HL-60/S4 treated with phorbol 12-myristate 13-acetate at 8.2 ng/mL for 4 days and 3 days (cell line): Measurements from ENCODE around the gene ZFAND3.
"Not testable (repeated sequence)": the region's sequence is repeated elsewhere in the genome, so short reads cannot be mapped to it uniquely, and the experiment has no call there.

Experiments
- in situ Hi-C: fragments of 300-500 bp; cut with MboI; formaldehyde crosslinking; loops from 2 replicates; pipeline ENCODE4 v1.15.0; 2022; ENCODE audit warnings: low sequenced_read_pairs

ZFAND3 gene

DNA sequence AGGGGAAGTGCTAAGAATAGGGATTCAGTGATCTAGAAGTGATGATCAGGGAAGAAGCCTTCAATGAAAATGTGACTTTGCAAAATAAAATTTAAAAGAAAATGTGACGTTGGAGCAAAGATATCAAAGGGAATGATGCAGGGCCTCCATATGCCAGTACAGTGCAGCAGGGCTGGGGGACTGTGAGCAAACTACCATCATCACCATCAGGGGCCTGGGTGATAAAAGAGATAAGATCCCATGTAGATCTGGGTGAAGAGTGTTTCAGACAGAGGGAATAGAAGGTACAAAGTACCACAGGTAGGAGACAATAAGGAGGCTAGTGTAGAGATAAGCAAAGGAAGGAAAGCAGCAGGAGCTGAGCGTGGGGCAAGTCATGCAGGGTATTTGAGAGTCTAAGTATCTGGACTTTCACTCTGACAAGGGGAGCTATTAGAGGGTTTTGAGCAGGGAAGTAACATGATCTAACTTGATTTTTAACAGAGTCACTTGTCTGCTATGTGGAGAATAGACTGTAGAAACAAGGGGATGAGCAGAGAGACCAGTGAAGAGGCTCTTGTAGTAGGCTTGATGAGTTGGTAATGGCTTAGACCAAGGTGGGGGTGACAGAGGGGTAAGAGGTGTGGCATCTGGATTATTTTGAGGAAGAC lies 295.6 kb downstream of the ZFAND3 start:
- in situ Hi-C loops, result no loop called here

DNA sequence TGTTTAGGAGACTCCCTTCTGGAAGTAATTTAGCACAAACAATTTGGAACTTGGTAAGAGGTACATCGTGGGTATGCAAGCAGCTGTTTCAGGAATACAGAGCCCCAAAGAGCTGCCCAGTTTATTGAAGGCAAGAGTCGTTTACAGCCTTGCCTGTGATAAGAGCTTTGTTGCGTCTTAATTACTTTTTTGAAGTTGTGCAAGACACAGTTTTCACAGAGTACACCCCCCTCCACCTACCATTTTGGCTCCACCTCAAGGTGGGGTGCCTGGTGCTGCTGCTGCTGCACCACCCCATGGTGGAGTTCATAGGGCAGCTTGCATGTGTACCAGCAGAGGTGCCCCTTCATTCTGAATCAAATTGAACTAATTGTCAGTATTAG lies 296.1 kb downstream of the ZFAND3 start:
- in situ Hi-C loops, result no loop called here

DNA sequence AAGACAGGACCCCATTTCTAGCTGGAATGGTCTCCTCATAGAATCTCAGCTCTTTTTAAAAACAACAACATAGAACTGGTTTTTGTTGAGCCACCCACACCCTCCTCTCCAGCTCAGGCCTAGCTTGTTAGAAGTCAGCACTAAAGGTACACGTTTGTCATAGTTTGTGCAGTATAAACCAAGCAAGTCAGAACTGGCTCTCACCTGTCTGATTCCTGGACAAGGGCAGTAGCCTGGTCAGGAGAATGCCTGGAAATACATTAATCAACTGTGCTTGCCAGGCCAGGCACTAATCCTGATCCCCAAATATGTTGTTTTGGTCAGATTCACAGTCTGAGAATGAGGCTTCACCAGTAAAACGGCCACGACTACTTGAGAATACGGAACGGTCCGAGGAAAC lies 296.7 kb downstream of the ZFAND3 start:
- in situ Hi-C loops, result no loop called here

- in situ Hi-C loops, result no loop called here
Observed at GRCh38 chr6:38117281-38117680, 297.8 kb downstream of the ZFAND3 start.

- in situ Hi-C loops, result no loop called here
Observed at GRCh38 chr6:38118791-38119365, 299.4 kb downstream of the ZFAND3 start.

DNA sequence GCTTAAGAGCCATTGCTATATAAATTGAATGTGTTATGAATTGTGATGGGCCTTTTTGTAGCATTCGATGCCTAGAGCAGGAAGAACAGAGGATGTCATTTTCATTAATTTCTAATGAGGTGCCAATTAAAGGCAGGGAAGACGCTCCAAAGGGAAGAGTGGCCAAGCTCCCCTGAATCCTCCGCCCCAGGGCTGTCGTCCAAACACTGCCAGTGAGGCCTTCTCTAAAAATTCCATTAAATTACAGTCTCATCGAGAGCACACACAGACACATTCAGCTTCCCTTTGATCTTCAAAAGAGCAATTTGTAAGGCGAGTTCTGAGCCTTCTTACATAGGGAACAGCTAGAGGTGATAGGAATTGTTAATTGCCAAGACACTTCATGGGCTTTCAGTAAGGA lies 300.0 kb downstream of the ZFAND3 start:
- in situ Hi-C loops, result no loop called here

DNA sequence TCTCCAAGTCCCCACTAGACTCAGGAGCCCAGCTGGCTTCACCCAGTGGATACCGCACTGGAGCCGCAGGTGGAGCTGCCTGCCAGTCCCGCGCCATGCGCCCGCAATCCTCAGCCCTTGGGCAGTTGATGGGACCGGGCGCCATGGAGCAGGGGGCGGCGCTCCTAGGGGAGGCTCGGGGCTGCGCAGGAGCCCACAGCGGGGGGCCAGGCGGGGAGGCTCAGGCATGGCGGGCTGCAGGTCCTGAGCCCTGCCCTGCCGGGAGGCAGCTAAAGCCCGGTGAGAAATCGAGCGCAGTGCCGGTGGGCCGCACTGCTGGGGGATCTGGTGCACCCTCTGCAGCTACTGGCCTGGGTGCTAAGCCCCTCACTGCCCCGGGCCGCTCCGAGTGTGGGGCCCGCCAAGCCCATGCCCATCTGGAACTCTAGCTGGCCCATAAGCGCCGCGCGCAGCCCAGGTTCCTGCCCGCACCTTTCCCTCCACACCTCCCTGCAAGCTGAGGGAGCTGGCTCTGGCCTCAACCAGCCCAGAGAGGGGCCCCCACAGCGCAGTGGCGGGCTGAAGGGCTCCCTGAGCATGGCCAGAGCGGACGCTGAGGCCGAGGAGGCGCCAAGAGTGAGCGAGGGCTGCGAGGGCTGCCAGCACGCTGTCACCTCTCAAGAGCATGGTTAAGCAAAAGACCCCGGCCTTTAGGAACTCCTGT lies 304.8 kb downstream of the ZFAND3 start:
- in situ Hi-C loops, result not testable (repeated sequence)

GRCh38 chr6:38127284-38127683 lies 307.8 kb downstream of the ZFAND3 start:
- in situ Hi-C loops, result no loop called here

GRCh38 chr6:38131527-38131965 lies 312.0 kb downstream of the ZFAND3 start:
- in situ Hi-C loops, result no loop called here

GRCh38 chr6:38133932-38134703 lies 314.6 kb downstream of the ZFAND3 start:
- in situ Hi-C loops, result no loop called here

GRCh38 chr6:38134704-38135088 lies 315.2 kb downstream of the ZFAND3 start:
- in situ Hi-C loops, result no loop called here

GRCh38 chr6:38136547-38136946 lies 317.0 kb downstream of the ZFAND3 start:
- in situ Hi-C loops, result no loop called here

DNA sequence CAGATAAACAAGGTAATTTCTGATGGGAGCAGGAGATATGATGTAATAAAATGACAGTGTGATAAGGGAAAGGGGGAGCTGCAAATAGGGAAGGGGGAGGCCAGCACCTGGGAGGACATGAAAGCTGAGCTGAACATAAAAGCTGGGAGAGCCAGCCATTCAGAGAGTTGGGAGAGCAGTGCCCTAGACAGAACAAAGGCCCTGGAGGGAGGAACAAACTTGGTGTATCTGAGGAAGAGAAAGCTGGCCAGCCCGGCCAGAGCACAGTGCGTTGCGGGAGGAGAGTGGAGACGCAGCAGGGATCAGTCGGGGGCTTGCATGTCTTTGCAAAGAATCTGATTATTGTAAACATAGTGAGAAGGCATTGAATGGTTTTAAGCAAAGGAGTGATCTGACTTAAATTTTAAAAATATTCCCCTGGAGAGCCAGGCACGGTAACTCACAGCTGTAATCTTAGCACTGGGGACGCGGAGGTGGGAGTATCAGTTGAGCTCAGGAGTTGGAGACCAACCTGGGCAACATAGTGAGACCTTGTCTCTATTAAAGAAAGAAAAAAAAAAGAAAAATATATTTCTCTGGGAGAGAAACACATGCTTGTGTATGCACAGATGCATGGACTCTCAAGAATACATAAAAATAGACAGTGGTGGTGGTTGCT lies 318.2 kb downstream of the ZFAND3 start:
- in situ Hi-C loops, result no loop called here

DNA sequence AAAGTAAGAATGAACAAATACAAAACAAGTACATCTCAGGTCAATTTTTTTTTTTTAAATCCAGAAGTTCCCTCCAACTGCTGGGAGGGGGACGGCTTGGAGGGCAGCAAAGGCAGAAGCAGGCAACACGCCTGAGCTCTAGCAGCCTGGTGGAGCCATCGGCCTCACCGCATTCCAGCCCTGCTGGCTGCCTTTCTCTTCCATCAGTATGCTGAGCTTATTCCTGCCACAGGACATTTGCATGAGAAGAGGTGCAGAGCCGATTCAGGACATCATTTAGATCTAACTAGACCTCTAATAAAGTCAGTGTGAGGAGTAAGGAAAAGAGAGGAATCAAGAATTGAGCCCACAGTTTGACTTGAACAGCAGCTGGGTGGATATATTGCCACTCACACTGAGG lies 318.8 kb downstream of the ZFAND3 start:
- in situ Hi-C loops, result no loop called here

- in situ Hi-C loops, result no loop called here
Observed at GRCh38 chr6:38141085-38141484, 321.6 kb downstream of the ZFAND3 start.

- in situ Hi-C loops, result no loop called here
Observed at GRCh38 chr6:38141716-38142115, 322.2 kb downstream of the ZFAND3 start.

GRCh38 chr6:38142178-38142902 lies 322.8 kb downstream of the ZFAND3 start:
- in situ Hi-C loops, result no loop called here

- in situ Hi-C loops, result no loop called here
Observed at GRCh38 chr6:38143191-38144150, 323.9 kb downstream of the ZFAND3 start.

DNA sequence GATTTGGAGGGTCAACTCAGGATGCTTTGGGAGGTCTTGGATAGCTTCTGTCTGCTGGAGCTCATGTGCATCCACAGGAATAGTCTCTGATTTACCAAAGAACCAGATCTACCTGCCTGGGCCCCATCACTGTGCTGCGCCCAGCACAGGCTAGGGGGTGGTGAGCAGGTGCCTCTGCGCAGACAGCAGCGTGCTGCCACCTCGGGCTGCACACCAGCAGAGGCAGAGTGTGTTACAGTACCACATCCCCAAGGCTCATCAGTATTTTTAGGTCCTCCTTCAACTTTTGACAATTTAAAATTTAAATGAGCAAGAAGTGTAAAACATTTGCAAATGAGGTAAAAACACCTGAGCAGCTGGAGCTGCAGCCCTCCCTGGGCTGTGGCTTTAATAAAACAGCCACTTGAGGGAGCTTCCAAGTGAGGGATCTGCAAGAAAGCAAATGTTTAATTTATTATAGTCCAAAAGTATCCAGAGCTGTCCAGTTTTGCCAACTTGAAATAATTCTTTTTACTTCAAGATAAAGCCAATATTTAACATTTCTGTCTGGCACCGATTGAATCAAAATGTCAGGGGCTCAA lies 324.9 kb downstream of the ZFAND3 start:
- in situ Hi-C loops, result no loop called here
